HepG2 (cell line): ENCODE results near the gene CACNG8.

Source experiments
- ZNF44 ChIP-seq: sonication (generic); formaldehyde crosslinking; IDR thresholded peaks from 2 replicates; pipeline ENCODE4 v1.5.1; 2020; ENCODE audit warnings: mild to moderate bottlenecking, missing genetic modification reagents
- ZNF749 ChIP-seq: sonication (generic); formaldehyde crosslinking; IDR thresholded peaks from 2 replicates; pipeline ENCODE4 v1.8.0; 2022; ENCODE audit warnings: mild to moderate bottlenecking, missing genetic modification reagents, moderate library complexity, borderline replicate concordance

DNA sequence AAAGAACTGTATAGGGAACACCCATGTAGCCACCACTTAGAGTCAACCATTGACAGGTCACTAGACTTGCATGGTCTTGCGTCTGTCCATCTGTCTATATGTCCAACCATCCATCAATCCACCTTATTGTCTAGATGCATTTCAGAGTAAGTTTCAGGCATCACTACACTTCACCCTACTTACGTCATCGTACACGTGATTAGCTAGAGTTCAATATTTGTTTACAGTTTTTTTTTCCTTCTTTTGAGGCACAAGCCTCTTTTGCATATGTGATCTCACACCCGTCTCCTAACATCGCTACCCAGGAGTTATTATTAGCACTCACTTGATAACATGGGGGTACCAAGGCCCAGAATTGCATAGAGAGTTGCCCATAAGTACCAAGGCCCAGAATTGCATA, 46.7 kb upstream of the CACNG8 start:
- TF ChIP-seq ZNF44 (CRISPR knock-in tag) = no peak
- TF ChIP-seq ZNF749 (CRISPR knock-in tag) = no peak
